Measurements from ENCODE around the gene PLIN3. TPM values are rescaled to one million over a fixed set of nuclear protein-coding genes. Genes with fewer than 3 reads are reported as not detected.
A peak's percentile ranks its signal among the peaks of the same experiment; 100 is the strongest.
"Not testable (repeated sequence)": the region's sequence is repeated elsewhere in the genome, so short reads cannot be mapped to it uniquely, and the experiment has no call there.

The PLIN3 gene
- total RNA-seq, 2 experiments from 2014 or later = 26.9 to 27.5 TPM

GRCh38 chr19:4807188-4807587 is 60.3 kb downstream of the PLIN3 start:
- no peak for DNase-seq
- ATAC-seq = no peak
- Mint-ChIP-seq H3K27me3 (no peaks in the 10 kb centered on the region), H3K4me1 (peaks cover 10% of the 10 kb centered on the region), H3K9me3 (ENCODE audit: low read depth) (no peaks in the 10 kb centered on the region), H3K27ac (no peak overlapping the region), H3K4me3 (no peak overlapping the region), H3K36me3 (ENCODE audit: low read depth) (no peaks in the 10 kb centered on the region)
- POLR2A ChIA-PET = no interaction called here
- CTCF ChIA-PET = interaction anchor here (0.7 to 11.3 kb wide), 4 partner anchors 44 to 960 kb away, joined by 3 to 210 read pairs (median 12); no protein-coding TSS in a partner anchor
- intact Hi-C loops (cut with DNase I, micrococcal nuclease) = no loop called here

GRCh38 chr19:4806384-4806783 is 61.1 kb downstream of the PLIN3 start:
- H3K27ac Mint-ChIP-seq = no peak overlapping the region

GRCh38 chr19:4805140-4805539 is 62.3 kb downstream of the PLIN3 start:
- ChIA-PET CTCF (interaction anchor here (1.3 to 11.3 kb wide), 5 partner anchors 8 to 73 kb away, joined by 3 to 210 read pairs (median 7); no protein-coding TSS in a partner anchor), POLR2A (interaction anchor here (0.5 kb wide), 1 partner anchor 17 kb away, joined by 4 read pairs; no protein-coding TSS in a partner anchor)
- H3K27ac Mint-ChIP-seq; ATAC-seq; H3K4me1 Mint-ChIP-seq; H3K36me3 Mint-ChIP-seq (ENCODE audit: low read depth); H3K9me3 Mint-ChIP-seq (ENCODE audit: low read depth); H3K4me3 Mint-ChIP-seq; H3K27me3 Mint-ChIP-seq; intact Hi-C loops (cut with DNase I, micrococcal nuclease); DNase-seq: not testable (repeated sequence)

More at GRCh38 chr19:4806384-4806783, 61.1 kb downstream of the PLIN3 start:
- H3K4me3 Mint-ChIP-seq = no peak overlapping the region
- intact Hi-C loops (cut with DNase I, micrococcal nuclease) = no loop called here
- H3K36me3 Mint-ChIP-seq (ENCODE audit: low read depth) = no peaks in the 10 kb centered on the region
- CTCF ChIA-PET = interaction anchor here (0.6 to 11.3 kb wide), 5 partner anchors 17 to 220 kb away, joined by 3 to 210 read pairs (median 5); no protein-coding TSS in a partner anchor
- ATAC-seq (no peak), DNase-seq (no peak)
- H3K27me3 Mint-ChIP-seq = no peaks in the 10 kb centered on the region
- POLR2A ChIA-PET = no interaction called here
- H3K9me3 Mint-ChIP-seq (ENCODE audit: low read depth) = no peaks in the 10 kb centered on the region
- H3K4me1 Mint-ChIP-seq = peaks cover 4% of the 10 kb centered on the region

- intact Hi-C loops (cut with DNase I, micrococcal nuclease) = loop anchor here (1.0 to 5.0 kb wide), 2 partner anchors 72 to 237 kb away; no protein-coding TSS in a partner anchor
- ChIA-PET POLR2A (no interaction called here), CTCF (interaction anchor here (0.7 to 11.3 kb wide), 7 partner anchors 9 to 222 kb away, joined by 3 to 210 read pairs (median 5); partner anchors contain the start of gene FEM1A)
- Mint-ChIP-seq H3K4me3 (no peak overlapping the region), H3K27me3 (no peaks in the 10 kb centered on the region), H3K27ac (no peak overlapping the region), H3K4me1 (no peaks in the 10 kb centered on the region), H3K36me3 (ENCODE audit: low read depth) (peaks cover under 1% of the 10 kb centered on the region), H3K9me3 (ENCODE audit: low read depth) (no peaks in the 10 kb centered on the region)
- ATAC-seq (peak; percentile 95), DNase-seq (peak; percentile 85)
Observed at GRCh38 chr19:4803736-4804695, 63.5 kb downstream of the PLIN3 start.

GRCh38 chr19:4802711-4803110 is 64.8 kb downstream of the PLIN3 start:
- no peak overlapping the region for H3K4me3 Mint-ChIP-seq
- no peak for ATAC-seq
- no peak overlapping the region for H3K27ac Mint-ChIP-seq
- no peak for DNase-seq
- H3K4me1 Mint-ChIP-seq = no peaks in the 10 kb centered on the region
- no peaks in the 10 kb centered on the region for H3K27me3 Mint-ChIP-seq
- peaks cover 1% of the 10 kb centered on the region for H3K36me3 Mint-ChIP-seq (ENCODE audit: low read depth)
- intact Hi-C loops (cut with DNase I, micrococcal nuclease) = loop anchor here in 1 of 2 experiments (5.0 kb wide), 1 partner anchor 235 kb away; no protein-coding TSS in a partner anchor
- H3K9me3 Mint-ChIP-seq (ENCODE audit: low read depth) = no peaks in the 10 kb centered on the region
- POLR2A ChIA-PET = no interaction called here
- CTCF ChIA-PET = interaction anchor here (5.7 kb wide), 1 partner anchor 70 kb away, joined by 20 read pairs; no protein-coding TSS in a partner anchor

- Mint-ChIP-seq H3K27me3 (no peaks in the 10 kb centered on the region), H3K9me3 (ENCODE audit: low read depth) (no peaks in the 10 kb centered on the region), H3K4me1 (peaks cover 8% of the 10 kb centered on the region), H3K27ac (no peak overlapping the region), H3K36me3 (ENCODE audit: low read depth) (peaks cover 9% of the 10 kb centered on the region), H3K4me3 (no peak overlapping the region)
- ChIA-PET CTCF (interaction anchor here (1.0 to 4.2 kb wide), 4 partner anchors 9 to 67 kb away, joined by 3 to 24 read pairs (median 9); partner anchors contain the start of gene FEM1A), POLR2A (interaction anchor here (0.9 kb wide), 1 partner anchor 10 kb away, joined by 4 read pairs; the partner anchor contains the start of gene FEM1A)
- DNase-seq (no peak), ATAC-seq (no peak)
- intact Hi-C loops (cut with DNase I, micrococcal nuclease) = loop anchor here in 1 of 2 experiments (5.0 kb wide), 1 partner anchor 234 kb away; no protein-coding TSS in a partner anchor
Observed at GRCh38 chr19:4801085-4801619, 66.3 kb downstream of the PLIN3 start.

- Mint-ChIP-seq H3K36me3 (ENCODE audit: low read depth) (peaks cover 9% of the 10 kb centered on the region), H3K4me1 (peaks cover 11% of the 10 kb centered on the region), H3K27me3 (no peaks in the 10 kb centered on the region), H3K4me3 (no peak overlapping the region), H3K27ac (no peak overlapping the region), H3K9me3 (ENCODE audit: low read depth) (no peaks in the 10 kb centered on the region)
- intact Hi-C loops (cut with DNase I, micrococcal nuclease) = loop anchor here in 1 of 2 experiments (5.0 kb wide), 1 partner anchor 233 kb away; no protein-coding TSS in a partner anchor
- CTCF ChIA-PET = interaction anchor here (1.0 to 4.2 kb wide), 5 partner anchors 9 to 67 kb away, joined by 3 to 24 read pairs (median 3); partner anchors contain the start of gene FEM1A
- POLR2A ChIA-PET = no interaction called here
- no peak for DNase-seq
- no peak for ATAC-seq
Observed at GRCh38 chr19:4800591-4801081, 66.8 kb downstream of the PLIN3 start.

GRCh38 chr19:4795400-4795799 is 72.1 kb downstream of the PLIN3 start:
- ATAC-seq = no peak
- H3K27me3 Mint-ChIP-seq = no peaks in the 10 kb centered on the region
- POLR2A ChIA-PET = no interaction called here
- intact Hi-C loops (cut with DNase I, micrococcal nuclease) = no loop called here
- peaks cover 46% of the 10 kb centered on the region for H3K4me1 Mint-ChIP-seq
- no peak overlapping the region for H3K27ac Mint-ChIP-seq
- H3K36me3 Mint-ChIP-seq (ENCODE audit: low read depth) = peaks cover 39% of the 10 kb centered on the region
- no peak overlapping the region for H3K4me3 Mint-ChIP-seq
- H3K9me3 Mint-ChIP-seq (ENCODE audit: low read depth) = no peaks in the 10 kb centered on the region
- CTCF ChIA-PET = interaction anchor here (0.6 to 1.5 kb wide), 2 partner anchors 14 to 18 kb away, joined by 3 to 5 read pairs; no protein-coding TSS in a partner anchor
- DNase-seq = no peak

GRCh38 chr19:4794971-4795370 is 72.5 kb downstream of the PLIN3 start:
- CTCF ChIA-PET = interaction anchor here (0.6 kb wide), 1 partner anchor 18 kb away, joined by 3 read pairs; no protein-coding TSS in a partner anchor
- no peak overlapping the region for H3K27ac Mint-ChIP-seq

GRCh38 chr19:4793278-4793677 is 74.2 kb downstream of the PLIN3 start:
- intact Hi-C loops (cut with DNase I, micrococcal nuclease) = loop anchor here in 1 of 2 experiments (5.0 kb wide), 1 partner anchor 216 kb away; no protein-coding TSS in a partner anchor
- peak overlapping the region; percentile 47 for H3K27ac Mint-ChIP-seq
- DNase-seq; POLR2A ChIA-PET; H3K27me3 Mint-ChIP-seq; ATAC-seq; H3K9me3 Mint-ChIP-seq (ENCODE audit: low read depth): not testable (repeated sequence)
- CTCF ChIA-PET = interaction anchor here (6.0 kb wide), 1 partner anchor 63 kb away, joined by 77 read pairs; no protein-coding TSS in a partner anchor
- H3K36me3 Mint-ChIP-seq (ENCODE audit: low read depth) = peaks cover 38% of the 10 kb centered on the region
- H3K4me1 Mint-ChIP-seq = peaks cover 46% of the 10 kb centered on the region
- peak overlapping the region; percentile 84 for H3K4me3 Mint-ChIP-seq

More at GRCh38 chr19:4794971-4795370, 72.5 kb downstream of the PLIN3 start:
- Mint-ChIP-seq H3K4me1 (peaks cover 46% of the 10 kb centered on the region), H3K4me3 (no peak overlapping the region), H3K27me3 (no peaks in the 10 kb centered on the region), H3K36me3 (ENCODE audit: low read depth) (peaks cover 39% of the 10 kb centered on the region), H3K9me3 (ENCODE audit: low read depth) (no peaks in the 10 kb centered on the region)
- intact Hi-C loops (cut with DNase I, micrococcal nuclease) = loop anchor here in 1 of 2 experiments (5.0 kb wide), 1 partner anchor 218 kb away; no protein-coding TSS in a partner anchor
- POLR2A ChIA-PET = interaction anchor here (0.6 kb wide), 1 partner anchor 61 kb away, joined by 3 read pairs; no protein-coding TSS in a partner anchor
- DNase-seq (no peak), ATAC-seq (no peak)
